GM10248 (cell line): ENCODE results near the gene RNF214.

Experiments used
- CTCF ChIA-PET: fragments of 300-600 bp; sonication (Branson Sonifier 250); formaldehyde crosslinking; extraction: SDS; loops from one replicate; lab custom pipeline; 2021; ENCODE audit warnings: antibody characterized with exemption; lab: Yijun Ruan, JAX
- POLR2A ChIA-PET: fragments of 350-650 bp; sonication (Branson Sonifier 250); formaldehyde crosslinking; extraction: SDS; loops from one replicate; lab custom pipeline; 2020; ENCODE audit warnings: antibody characterized with exemption; lab: Yijun Ruan, JAX
- DNase-seq: peaks from one replicate; pipeline ENCODE4 v3.0.0; 2012; ENCODE audit errors: extremely low spot score
- CTCF ChIP-seq: IDR thresholded peaks from 2 replicates; pipeline ENCODE4 v1.5.1; 2012; ENCODE audit warnings: mild to moderate bottlenecking, low read depth; ENCODE audit errors: extremely low read depth, missing control alignments, control extremely low read depth

Gene RNF214

GRCh38 chr11:117313828-117314768, 81.6 kb downstream of the RNF214 start:
- TF ChIP-seq CTCF: no peak
- ChIA-PET POLR2A (no interaction called here), CTCF (interaction anchor here (1.3 to 2.7 kb wide), 2 partner anchors 11 to 83 kb away, joined by 3 to 8 read pairs; no protein-coding TSS in a partner anchor)
- DNase-seq: no peak

DNA sequence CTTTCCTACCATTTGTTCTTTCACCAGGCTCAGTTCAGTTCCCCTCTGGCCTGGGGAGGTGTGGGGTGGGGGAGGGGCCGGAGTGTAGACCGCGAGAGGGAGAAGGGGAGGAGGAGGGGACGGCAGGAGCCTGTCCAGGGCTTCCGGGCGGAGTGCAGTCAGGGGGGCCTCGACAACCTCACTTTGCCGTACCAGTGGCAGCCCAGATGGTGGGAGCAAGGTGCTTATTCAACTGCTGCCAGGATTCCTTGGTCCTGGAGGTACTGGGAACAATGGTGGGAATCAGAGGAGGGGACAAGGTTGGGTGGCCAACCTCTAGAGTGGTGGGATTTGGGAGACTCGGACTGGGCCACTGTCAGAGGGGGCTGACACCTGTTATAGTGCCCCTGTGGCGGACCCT, 82.4 kb downstream of the RNF214 start:
- no peak for DNase-seq
- ChIA-PET CTCF (interaction anchor here (1.3 to 2.7 kb wide), 2 partner anchors 12 to 83 kb away, joined by 3 to 8 read pairs; no protein-coding TSS in a partner anchor), POLR2A (no interaction called here)
- TF ChIP-seq CTCF: no peak

GRCh38 chr11:117315285-117316196, 83.1 kb downstream of the RNF214 start:
- no peak for DNase-seq
- POLR2A ChIA-PET: no interaction called here
- CTCF ChIA-PET: interaction anchor here (1.3 to 2.7 kb wide), 2 partner anchors 13 to 84 kb away, joined by 3 to 8 read pairs; no protein-coding TSS in a partner anchor
- no peak for TF ChIP-seq CTCF

DNA sequence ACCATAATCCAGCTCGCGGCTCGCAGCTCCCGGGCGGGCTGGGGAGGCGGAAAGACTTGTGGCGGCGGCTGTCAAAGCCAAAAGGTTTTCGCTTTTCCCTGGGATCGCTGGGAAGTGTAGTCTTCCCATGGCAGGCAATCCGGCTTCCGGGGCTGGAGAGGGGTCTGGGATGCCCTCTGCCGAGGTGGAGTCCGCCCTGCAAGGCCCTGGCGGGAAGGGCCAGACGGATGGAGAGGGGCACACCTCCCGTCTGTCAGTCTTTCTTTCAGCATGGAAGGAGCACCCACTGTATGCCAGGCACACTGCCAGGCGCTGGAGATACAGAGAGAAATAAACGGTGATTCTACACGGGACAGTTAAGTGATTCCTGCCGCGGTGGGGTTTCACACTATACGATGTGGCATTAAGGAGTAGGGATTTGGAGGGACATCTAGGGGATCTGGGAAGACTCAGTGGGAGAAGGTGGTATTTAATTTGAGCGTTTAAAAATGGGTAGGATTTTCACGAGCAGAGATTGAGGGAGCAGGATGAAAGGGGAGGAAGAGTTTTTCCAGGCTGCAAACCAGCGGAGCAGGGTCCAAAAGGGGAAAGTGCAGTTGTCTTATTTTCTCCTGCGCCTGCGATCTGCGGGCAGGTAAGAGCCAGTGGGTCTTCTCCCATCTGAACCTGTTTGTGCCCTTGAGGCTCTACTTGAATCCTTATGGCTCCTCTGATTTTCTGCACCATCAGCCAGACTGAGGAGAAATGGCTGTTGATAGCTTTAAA, 83.9 kb downstream of the RNF214 start, which contains the start of gene BACE1:
Gene BACE1, minus strand, starts transcription at position 60 of the 765 bp plus-strand sequence. CDS start 461 bp downstream, outside the sequence.
- ChIA-PET POLR2A (no interaction called here), CTCF (interaction anchor here (1.1 to 2.7 kb wide), 2 partner anchors 12 to 13 kb away, joined by 4 to 8 read pairs; partner anchors contain the start of gene CEP164)
- DNase-seq: no peak
- no peak for TF ChIP-seq CTCF

DNA sequence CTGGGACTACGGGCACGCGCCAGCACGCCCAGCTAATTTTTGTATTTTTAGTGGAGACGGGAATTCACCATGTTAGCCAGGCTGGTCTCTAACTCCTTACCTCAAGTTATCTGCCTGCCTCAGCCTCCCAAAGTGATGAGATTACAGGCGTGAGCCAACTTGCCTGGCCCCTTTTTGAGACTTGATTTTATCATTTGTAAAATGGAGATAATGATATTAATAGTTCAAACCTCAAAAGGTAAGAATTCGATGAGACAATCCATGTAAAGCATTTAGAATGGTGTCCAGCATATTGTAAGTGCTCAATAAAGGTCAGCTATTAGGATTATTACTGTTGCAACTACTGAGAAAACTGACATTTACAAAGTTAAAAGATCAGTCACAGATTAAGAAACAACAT, 86.3 kb downstream of the RNF214 start:
- POLR2A ChIA-PET: no interaction called here
- TF ChIP-seq CTCF: no peak
- DNase-seq: no peak
- CTCF ChIA-PET: interaction anchor here (1.3 to 1.5 kb wide), 2 partner anchors 23 to 108 kb away, joined by 3 read pairs; no protein-coding TSS in a partner anchor
